Common myeloid progenitor, CD34-positive (primary cell): ENCODE measurements around the gene TACR2.

Experiments used
- CTCF ChIA-PET: fragments of 350-600 bp; sonication (Branson Sonifier 250); formaldehyde crosslinking; loops from one replicate; lab custom pipeline; 2021; ENCODE audit warnings: antibody characterized with exemption; lab: Charles Lee
- POLR2A ChIA-PET: fragments of 350-600 bp; sonication (Branson Sonifier 250); formaldehyde crosslinking; loops from one replicate; lab custom pipeline; 2021; ENCODE audit warnings: antibody characterized with exemption; lab: Charles Lee
- DNase-seq, 3 donors: peaks; one replicate each; pipeline versions ENCODE4 v3.0.0 to v3.0.0-alpha.2; 2013
- H3K27ac ChIP-seq, 2 experiments: 1 replicate in 1 of 2; 2 replicates in 1 of 2; pipeline ENCODE4 v1.7.0; 2013; ENCODE audit warnings: inconsistent platforms in 2 of 2, low read length in 2 of 2, mild to moderate bottlenecking in 2 of 2, low read depth in 1 of 2, moderate library complexity in 1 of 2; ENCODE audit not compliant: severe bottlenecking in 2 of 2, insufficient read depth in 1 of 2, poor library complexity in 1 of 2
- H3K27me3 ChIP-seq, 5 experiments: replicated peaks in 2 of 5; 1 replicate in 3 of 5; 2 replicates in 2 of 5; pipeline versions ENCODE4 v1.6.1 to v1.7.0; 2013; ENCODE audit warnings: low read length in 4 of 5, mild to moderate bottlenecking in 2 of 5, moderate library complexity in 2 of 5, inconsistent platforms in 1 of 5; ENCODE audit not compliant: insufficient read depth in 5 of 5, control insufficient read depth in 4 of 5
- H3K36me3 ChIP-seq, 4 experiments: 1 replicate in 2 of 4; 2 replicates in 2 of 4; pipeline versions ENCODE4 v1.6.1 to v1.7.0; 2013; ENCODE audit warnings: low read length in 3 of 4, control low read depth in 1 of 4, mild to moderate bottlenecking in 1 of 4; ENCODE audit not compliant: control insufficient read depth in 4 of 4, insufficient read depth in 4 of 4
- H3K4me1 ChIP-seq, 4 experiments: 1 replicate in 3 of 4; 2 replicates in 1 of 4; pipeline versions ENCODE4 v1.6.1 to v1.7.1; 2013; ENCODE audit warnings: low read length in 3 of 4, mild to moderate bottlenecking in 3 of 4, control low read depth in 1 of 4, inconsistent platforms in 1 of 4, moderate library complexity in 1 of 4; ENCODE audit not compliant: control insufficient read depth in 4 of 4, insufficient read depth in 4 of 4; ENCODE audit errors: control extremely low read depth in 1 of 4
- H3K4me3 ChIP-seq, 7 experiments: 1 replicate in 4 of 7; 2 replicates in 3 of 7; pipeline versions ENCODE4 v1.5.1 to v1.7.0; 2013; ENCODE audit warnings: mild to moderate bottlenecking in 7 of 7, low read length in 6 of 7, moderate library complexity in 6 of 7, inconsistent platforms in 2 of 7, low read depth in 2 of 7, control low read depth in 1 of 7; ENCODE audit not compliant: insufficient read depth in 4 of 7, control insufficient read depth in 1 of 7; ENCODE audit errors: extremely low read depth in 1 of 7
- H3K9me3 ChIP-seq, 5 experiments: 1 replicate in 4 of 5; 2 replicates in 1 of 5; pipeline versions ENCODE4 v1.6.1 to v1.7.1; 2013; ENCODE audit warnings: low read length in 4 of 5, mild to moderate bottlenecking in 2 of 5, inconsistent platforms in 1 of 5, low read depth in 1 of 5, moderate library complexity in 1 of 5; ENCODE audit not compliant: control insufficient read depth in 4 of 5, insufficient read depth in 2 of 5; ENCODE audit errors: control extremely low read depth in 1 of 5
- WGBS: methylation state at CpG from one replicate; pipeline ENCODE4 v1.1.5; 2013; ENCODE audit not compliant: insufficient coverage; 5-methylcytosine and 5-hydroxymethylcytosine counted together

Gene TACR2

GRCh38 chr10:69439813-69440506, 23.2 kb upstream of the TACR2 start:
- Histone ChIP-seq H3K9me3 (no peaks in the 10 kb centered on the region), H3K4me1 (peaks cover 0 to 17% (median 0%) of the 10 kb centered on the region in 4 experiments), H3K4me3 (peak overlapping the region in 1 of 7 experiments; percentile 4), H3K27me3 (no peaks in the 10 kb centered on the region), H3K27ac (no peak overlapping the region), H3K36me3 (no peaks in the 10 kb centered on the region)
- WGBS = 75% methylated on average over 1 of the region's 5 CpGs
- peak in 2 of 3 donors; percentile 50 to 51 for DNase-seq
- ChIA-PET POLR2A (no interaction called here), CTCF (interaction anchor here (2.3 kb wide), 1 partner anchor 9 kb away, joined by 6 read pairs; no protein-coding TSS in a partner anchor)

- no peaks in the 10 kb centered on the region for H3K9me3 ChIP-seq
- ChIA-PET CTCF (interaction anchor here (1.4 to 2.3 kb wide), 2 partner anchors 10 to 28 kb away, joined by 3 to 6 read pairs; no protein-coding TSS in a partner anchor), POLR2A (no interaction called here)
- H3K27me3 ChIP-seq = no peaks in the 10 kb centered on the region
- H3K36me3 ChIP-seq = no peaks in the 10 kb centered on the region
- H3K4me3 ChIP-seq = no peak overlapping the region
- no peak overlapping the region for H3K27ac ChIP-seq
- DNase-seq = no peak
- whole genome bisulfite sequencing = 91% methylated on average over 5 of the region's 5 CpGs
- peaks cover 0 to 17% (median 0%) of the 10 kb centered on the region in 4 experiments for H3K4me1 ChIP-seq
Observed at GRCh38 chr10:69439350-69439739, 22.6 kb upstream of the TACR2 start.

DNA sequence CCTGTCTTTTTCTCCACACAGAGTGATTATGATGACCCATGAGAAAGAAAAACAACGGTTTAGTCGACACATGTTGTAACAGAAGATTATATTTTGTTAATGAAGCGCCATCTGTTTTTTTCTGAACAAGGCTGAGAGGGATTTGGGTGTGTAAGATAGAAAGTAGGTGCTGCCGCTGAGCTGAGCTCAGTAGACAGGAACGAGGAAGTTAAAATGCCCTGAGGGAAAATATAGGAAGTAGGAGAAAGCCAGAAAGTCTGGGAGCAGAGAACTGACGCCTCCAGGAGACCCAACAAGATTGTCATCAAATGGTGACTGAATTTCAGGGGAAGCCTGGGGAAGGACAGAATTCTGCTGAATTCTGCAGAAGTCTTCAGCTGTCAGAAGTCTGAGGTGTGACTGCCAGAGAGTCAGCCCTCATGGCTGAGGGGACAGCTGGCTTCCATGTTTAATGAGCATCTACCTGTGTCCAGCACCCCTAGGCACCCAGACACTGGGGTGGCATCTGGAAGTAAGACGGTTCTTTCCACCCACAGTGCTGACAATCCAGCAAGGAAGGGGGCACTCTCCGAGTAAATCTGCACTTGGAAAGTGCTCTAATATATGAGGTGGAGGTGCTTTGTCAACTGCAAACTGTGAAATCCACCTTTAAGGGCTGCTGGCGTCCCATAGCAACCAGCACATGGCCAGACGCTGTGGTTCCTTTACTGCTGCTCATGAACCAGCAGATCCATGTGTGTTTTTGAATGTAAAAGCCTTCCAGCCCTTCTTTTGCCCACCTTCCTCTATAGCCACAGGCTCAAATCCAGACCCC, 22.0 kb upstream of the TACR2 start:
- peaks cover 0 to 17% (median 0%) of the 10 kb centered on the region in 4 experiments for H3K4me1 ChIP-seq
- no peak overlapping the region for H3K27ac ChIP-seq
- ChIA-PET CTCF (interaction anchor here (1.1 to 2.3 kb wide), 3 partner anchors 10 to 31 kb away, joined by 3 to 6 read pairs (median 3); no protein-coding TSS in a partner anchor), POLR2A (no interaction called here)
- no peaks in the 10 kb centered on the region for H3K36me3 ChIP-seq
- no peak for DNase-seq
- no peak overlapping the region for H3K4me3 ChIP-seq
- 58% methylated on average over 9 of the region's 10 CpGs for WGBS
- H3K9me3 ChIP-seq = no peaks in the 10 kb centered on the region
- no peaks in the 10 kb centered on the region for H3K27me3 ChIP-seq

DNA sequence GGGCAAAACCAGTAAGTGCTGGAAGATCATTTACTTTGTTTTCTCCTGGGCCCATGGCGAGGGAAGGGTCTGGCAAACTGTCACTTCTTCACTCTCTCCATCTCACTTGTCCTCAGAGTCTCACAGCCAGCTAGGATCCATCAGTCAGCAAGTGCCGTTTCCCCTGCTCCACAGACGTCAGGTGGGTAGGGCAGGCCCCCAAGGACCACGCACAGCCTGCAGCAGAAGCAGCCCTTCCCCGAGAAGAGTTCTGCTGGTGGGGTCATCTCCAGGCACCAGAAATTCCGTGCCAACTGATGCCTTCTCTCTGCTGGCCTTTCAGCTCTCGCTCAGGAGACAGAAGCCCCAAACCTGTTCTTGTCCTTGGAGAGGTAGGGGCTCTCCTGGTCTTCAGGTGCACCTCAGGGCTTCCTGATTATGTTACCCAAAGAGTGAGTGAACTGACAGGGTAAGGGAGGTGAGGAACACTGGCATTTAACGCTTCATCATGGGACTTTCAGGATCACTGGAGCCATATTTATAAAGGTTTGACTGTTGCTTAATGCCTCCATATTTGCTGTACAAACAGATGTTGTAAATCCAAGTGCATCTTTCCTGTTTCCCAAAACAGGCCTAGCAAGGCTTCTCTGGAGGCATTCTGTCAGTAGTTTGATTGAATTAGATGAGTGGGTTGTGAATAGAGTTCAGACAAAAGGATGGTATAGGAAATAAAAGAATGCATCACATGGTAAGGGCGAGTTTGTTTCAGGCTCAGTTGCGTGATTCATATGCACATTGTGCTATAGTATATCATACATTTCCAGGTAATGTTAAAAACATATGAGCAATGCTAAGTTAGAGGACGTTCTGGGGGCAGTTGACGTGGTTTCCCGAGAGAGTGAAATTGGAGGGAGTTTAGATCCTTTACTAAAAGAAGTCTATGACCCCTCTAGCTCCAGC, 20.9 kb upstream of the TACR2 start:
- Histone ChIP-seq H3K4me1 (peaks cover 0 to 17% (median 0%) of the 10 kb centered on the region in 4 experiments), H3K27me3 (no peaks in the 10 kb centered on the region), H3K9me3 (no peaks in the 10 kb centered on the region), H3K36me3 (no peaks in the 10 kb centered on the region), H3K4me3 (no peak overlapping the region), H3K27ac (no peak overlapping the region)
- WGBS = 96% methylated on average over 8 of the region's 13 CpGs
- CTCF ChIA-PET = interaction anchor here (1.1 to 1.4 kb wide), 2 partner anchors 26 to 29 kb away, joined by 3 read pairs; no protein-coding TSS in a partner anchor
- POLR2A ChIA-PET = no interaction called here
- DNase-seq = no peak

DNA sequence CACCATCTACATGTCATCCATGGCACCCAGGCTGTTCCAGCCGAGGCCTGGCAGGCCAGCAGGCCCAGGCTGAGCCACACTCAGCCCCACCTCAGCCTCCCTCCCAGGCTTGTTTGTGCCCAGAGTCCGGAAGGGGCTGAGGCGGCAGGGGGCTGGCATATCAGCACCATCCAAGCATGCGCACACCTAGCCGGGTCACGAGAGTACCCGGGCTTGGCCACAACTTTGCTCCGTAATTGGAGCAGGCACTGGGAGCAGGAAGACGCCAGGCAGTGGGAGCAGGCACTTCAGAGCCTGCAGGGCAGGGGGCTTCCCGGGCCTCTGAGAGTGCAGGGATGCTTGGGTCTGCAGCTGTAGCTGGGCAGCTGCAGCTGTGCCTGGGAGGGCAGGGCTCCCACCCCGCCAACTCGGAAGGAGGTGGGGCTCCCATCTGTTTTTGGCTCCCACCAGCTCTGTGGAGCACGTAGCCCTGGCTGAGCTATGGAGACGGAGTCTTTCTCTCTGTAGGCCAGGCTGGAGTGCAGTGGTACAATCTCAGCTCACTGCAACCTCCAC, 19.3 kb upstream of the TACR2 start:
- peaks cover 0 to 17% (median 0%) of the 10 kb centered on the region in 4 experiments for H3K4me1 ChIP-seq
- CTCF ChIA-PET = no interaction called here
- no peak for DNase-seq
- no peaks in the 10 kb centered on the region for H3K9me3 ChIP-seq
- H3K36me3 ChIP-seq = no peaks in the 10 kb centered on the region
- H3K27ac ChIP-seq = no peak overlapping the region
- H3K27me3 ChIP-seq = no peaks in the 10 kb centered on the region
- POLR2A ChIA-PET = no interaction called here
- 97% methylated on average over 14 of the region's 14 CpGs for WGBS
- no peak overlapping the region for H3K4me3 ChIP-seq

DNA sequence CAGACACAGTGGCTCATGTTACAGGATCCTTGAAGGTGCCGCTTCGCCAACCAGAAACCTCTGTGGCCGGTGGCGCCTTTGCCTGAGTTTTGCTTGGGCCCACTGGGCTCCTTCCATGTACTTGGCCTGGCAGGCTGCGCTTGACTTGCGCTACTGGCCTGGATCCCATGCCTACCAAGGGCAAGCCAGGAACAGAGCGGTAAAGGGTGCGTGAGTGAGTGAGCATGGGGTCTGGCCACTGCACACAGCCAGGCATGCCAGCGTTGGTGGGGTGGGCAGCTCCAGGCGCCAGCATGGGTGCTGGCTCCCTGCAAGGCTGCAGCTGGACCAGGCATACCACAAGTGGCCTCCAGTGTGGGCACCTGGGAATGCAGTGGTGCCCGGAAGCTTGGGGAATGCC, 18.2 kb upstream of the TACR2 start:
- Histone ChIP-seq H3K4me1 (peaks cover 0 to 16% (median 0%) of the 10 kb centered on the region in 4 experiments), H3K27ac (no peak overlapping the region), H3K27me3 (no peaks in the 10 kb centered on the region), H3K36me3 (no peaks in the 10 kb centered on the region), H3K9me3 (no peaks in the 10 kb centered on the region), H3K4me3 (no peak overlapping the region)
- WGBS = 97% methylated on average over 11 of the region's 11 CpGs
- no peak for DNase-seq
- ChIA-PET CTCF (interaction anchor here (0.9 to 4.4 kb wide), 4 partner anchors 9 to 81 kb away, joined by 3 to 15 read pairs (median 3); no protein-coding TSS in a partner anchor), POLR2A (no interaction called here)
